ENCODE data around the gene STEAP2.
A peak's percentile ranks its signal among the peaks of the same experiment; 100 is the strongest.
"Not testable (repeated sequence)": the region's sequence is repeated elsewhere in the genome, so short reads cannot be mapped to it uniquely, and the experiment has no call there.

STEAP2 gene

GRCh38 chr7:90238583-90238982 is 27.0 kb downstream of the STEAP2 start:
- DNase-seq, result no peak

GRCh38 chr7:90239050-90239449 is 27.5 kb downstream of the STEAP2 start:
- no peak for DNase-seq

GRCh38 chr7:90239625-90240228 is 28.2 kb downstream of the STEAP2 start:
- DNase-seq, result no peak

GRCh38 chr7:90242369-90243168 is 31.0 kb downstream of the STEAP2 start:
- no peak for DNase-seq

- no peak for DNase-seq
Observed at GRCh38 chr7:90243556-90243955, 32.0 kb downstream of the STEAP2 start.

- no peak for DNase-seq
Observed at GRCh38 chr7:90244565-90244908, 33.0 kb downstream of the STEAP2 start.

GRCh38 chr7:90244909-90245851 is 33.6 kb downstream of the STEAP2 start, which contains the start of gene CFAP69:
Gene CFAP69 (plus strand): TSS chr7:90245174. CDS start chr7:90245425, 251 bp downstream.
- DNase-seq, result peak; percentile 89

GRCh38 chr7:90246171-90246570 is 34.6 kb downstream of the STEAP2 start:
- DNase-seq, result no peak

- no peak for DNase-seq
Observed at GRCh38 chr7:90248706-90249105, 37.2 kb downstream of the STEAP2 start.

- DNase-seq, result no peak
Observed at GRCh38 chr7:90250601-90251303, 39.2 kb downstream of the STEAP2 start.

- no peak for DNase-seq
Observed at GRCh38 chr7:90251304-90251635, 39.7 kb downstream of the STEAP2 start.

- DNase-seq, result not testable (repeated sequence)
Observed at GRCh38 chr7:90256011-90256410, 44.5 kb downstream of the STEAP2 start.

GRCh38 chr7:90256778-90257177 is 45.2 kb downstream of the STEAP2 start:
- DNase-seq, result no peak

GRCh38 chr7:90261441-90261840 is 49.9 kb downstream of the STEAP2 start:
- no peak for DNase-seq

GRCh38 chr7:90262438-90262837 is 50.9 kb downstream of the STEAP2 start:
- DNase-seq, result no peak

GRCh38 chr7:90266808-90267207 is 55.3 kb downstream of the STEAP2 start:
- no peak for DNase-seq

GRCh38 chr7:90267263-90267858 is 55.8 kb downstream of the STEAP2 start:
- no peak for DNase-seq

GRCh38 chr7:90269163-90269562 is 57.6 kb downstream of the STEAP2 start:
- no peak for DNase-seq

GRCh38 chr7:90270431-90271178 is 59.1 kb downstream of the STEAP2 start:
- DNase-seq, result no peak

GRCh38 chr7:90271753-90272152 is 60.2 kb downstream of the STEAP2 start:
- no peak for DNase-seq

GRCh38 chr7:90272242-90272641 is 60.7 kb downstream of the STEAP2 start:
- DNase-seq, result no peak

GRCh38 chr7:90274161-90274560 is 62.6 kb downstream of the STEAP2 start:
- DNase-seq, result no peak
